H9 (cell line): ENCODE data around the gene LMNTD1. TPM values are rescaled to one million over a fixed set of nuclear protein-coding genes. Genes with fewer than 3 reads are reported as not detected.

ENCODE experiments used
- DNase-seq: peaks from one replicate; pipeline ENCODE4 v3.0.0-alpha.2; 2017
- H2AFZ ChIP-seq: one replicate; pipeline ENCODE4 v1.6.1; 2013; ENCODE audit warnings: mild to moderate bottlenecking, low read length, control low read depth, moderate library complexity
- H2AK5ac ChIP-seq: 2 replicates; pipeline ENCODE4 v1.6.1; 2013; ENCODE audit warnings: low read length, control low read depth, mixed read lengths; ENCODE audit not compliant: insufficient read length
- H2BK120ac ChIP-seq: one replicate; pipeline ENCODE4 v1.6.1; 2013; ENCODE audit warnings: low read depth, mild to moderate bottlenecking, low read length, control low read depth, inconsistent platforms; ENCODE audit not compliant: poor library complexity, severe bottlenecking
- H2BK12ac ChIP-seq: 2 replicates; pipeline ENCODE4 v1.6.1; 2013; ENCODE audit warnings: low read length, control low read depth, mixed read lengths, low read depth; ENCODE audit not compliant: insufficient read length
- H2BK15ac ChIP-seq: 2 replicates; pipeline ENCODE4 v1.6.1; 2013; ENCODE audit warnings: low read depth, low read length, control low read depth
- H2BK20ac ChIP-seq: one replicate; pipeline ENCODE4 v1.6.1; 2013; ENCODE audit warnings: low read depth, mild to moderate bottlenecking, low read length, control low read depth, inconsistent platforms; ENCODE audit not compliant: poor library complexity, severe bottlenecking
- H2BK5ac ChIP-seq: 2 replicates; pipeline ENCODE4 v1.6.1; 2013; ENCODE audit warnings: low read length, control low read depth, mixed read lengths; ENCODE audit not compliant: insufficient read length
- H3K14ac ChIP-seq: 2 replicates; pipeline ENCODE4 v1.6.1; 2013; ENCODE audit warnings: low read length, control low read depth; ENCODE audit not compliant: insufficient read depth
- H3K18ac ChIP-seq: 2 replicates; pipeline ENCODE4 v1.6.1; 2013; ENCODE audit warnings: low read depth, mild to moderate bottlenecking, mixed read lengths, low read length, control low read depth; ENCODE audit not compliant: insufficient read length
- H3K23ac ChIP-seq: 2 replicates; pipeline ENCODE4 v1.6.1; 2013; ENCODE audit warnings: low read length, control low read depth, mixed read lengths, low read depth; ENCODE audit not compliant: insufficient read length
- H3K23me2 ChIP-seq: 2 replicates; pipeline ENCODE4 v1.6.1; 2013; ENCODE audit warnings: low read depth, mild to moderate bottlenecking, mixed read lengths, low read length, control low read depth; ENCODE audit not compliant: insufficient read length, poor library complexity, severe bottlenecking
- H3K27ac ChIP-seq: 2 replicates; pipeline ENCODE4 v1.5.1; 2013; ENCODE audit warnings: low read length, control low read depth, mixed read lengths, low read depth; ENCODE audit not compliant: insufficient read length
- H3K27me3 ChIP-seq: 2 replicates; pipeline ENCODE4 v1.6.1; 2013; ENCODE audit warnings: low read length, control low read depth, inconsistent platforms; ENCODE audit not compliant: insufficient read depth
- H3K4ac ChIP-seq: 2 replicates; pipeline ENCODE4 v1.6.1; 2013; ENCODE audit warnings: low read depth, mild to moderate bottlenecking, control low read depth, inconsistent platforms, low read length, moderate library complexity
- H3K4me1 ChIP-seq: 2 replicates; pipeline ENCODE4 v1.6.1; 2013; ENCODE audit warnings: low read length, control low read depth, inconsistent platforms; ENCODE audit not compliant: insufficient read depth
- H3K4me2 ChIP-seq: 2 replicates; pipeline ENCODE4 v1.6.1; 2013; ENCODE audit warnings: low read length, control low read depth, mixed read lengths; ENCODE audit not compliant: insufficient read length, insufficient read depth
- H3K56ac ChIP-seq: 2 replicates; pipeline ENCODE4 v1.6.1; 2013; ENCODE audit warnings: low read depth, mild to moderate bottlenecking, mixed read lengths, low read length, control low read depth; ENCODE audit not compliant: insufficient read length
- H3K79me1 ChIP-seq: 2 replicates; pipeline ENCODE4 v1.6.1; 2013; ENCODE audit warnings: low read depth, mild to moderate bottlenecking, moderate library complexity, low read length, control low read depth, inconsistent platforms; ENCODE audit not compliant: insufficient read depth, poor library complexity, severe bottlenecking
- H3K79me2 ChIP-seq: 2 replicates; pipeline ENCODE4 v1.6.1; 2013; ENCODE audit warnings: low read length, control low read depth, inconsistent platforms; ENCODE audit not compliant: insufficient read depth
- H3K9ac ChIP-seq: 2 replicates; pipeline ENCODE4 v1.6.1; 2013; ENCODE audit warnings: low read length, control low read depth, mixed read lengths; ENCODE audit not compliant: insufficient read length; ENCODE audit errors: extremely low read depth
- H3K9me3 ChIP-seq: one replicate; pipeline ENCODE4 v1.6.1; 2013; ENCODE audit warnings: low read depth, low read length, inconsistent platforms; ENCODE audit not compliant: control insufficient read depth
- H3T11ph ChIP-seq: one replicate; pipeline ENCODE4 v1.6.1; 2013; ENCODE audit warnings: mild to moderate bottlenecking, low read length, control low read depth, inconsistent platforms
- H4K20me1 ChIP-seq: one replicate; pipeline ENCODE4 v1.6.1; 2013; ENCODE audit not compliant: control insufficient read depth, insufficient read length, insufficient read depth
- H4K5ac ChIP-seq: 2 replicates; pipeline ENCODE4 v1.6.1; 2013; ENCODE audit warnings: low read depth, mild to moderate bottlenecking, mixed read lengths, low read length, control low read depth; ENCODE audit not compliant: insufficient read length
- H4K8ac ChIP-seq: replicated peaks from 2 replicates; pipeline ENCODE4 v1.6.1; 2013; ENCODE audit warnings: low read length, control low read depth, mixed read lengths, low read depth; ENCODE audit not compliant: insufficient read length
- H4K91ac ChIP-seq: 2 replicates; pipeline ENCODE4 v1.6.1; 2013; ENCODE audit warnings: low read depth, mild to moderate bottlenecking, moderate library complexity, mixed read lengths, low read length, control low read depth; ENCODE audit not compliant: insufficient read length
- H3K27ac Mint-ChIP-seq, 3 experiments: 2 replicates in 2 of 3; 3 replicates in 1 of 3; pipeline ENCODE4 v1.8.0; 2020 to 2021; ENCODE audit warnings: mixed read lengths in 3 of 3, mild to moderate bottlenecking in 1 of 3, moderate library complexity in 1 of 3
- H3K27me3 Mint-ChIP-seq: 2 replicates; pipeline ENCODE4 v1.8.0; 2021; ENCODE audit warnings: low read depth, mild to moderate bottlenecking, moderate library complexity, mixed read lengths
- H3K36me3 Mint-ChIP-seq, 3 experiments: 2 replicates in 2 of 3; 3 replicates in 1 of 3; pipeline ENCODE4 v1.8.0; 2020 to 2021; ENCODE audit warnings: low read depth in 3 of 3, mixed read lengths in 3 of 3; ENCODE audit not compliant: insufficient read depth in 1 of 3
- H3K4me1 Mint-ChIP-seq, 2 experiments: 2 replicates each; pipeline ENCODE4 v1.8.0; 2020; ENCODE audit warnings: mixed read lengths in 2 of 2
- H3K4me3 Mint-ChIP-seq, 2 experiments: 2 replicates in 1 of 2; 3 replicates in 1 of 2; pipeline ENCODE4 v1.8.0; 2020 to 2021; ENCODE audit warnings: mild to moderate bottlenecking in 2 of 2, mixed read lengths in 2 of 2, moderate library complexity in 1 of 2
- H3K9me3 Mint-ChIP-seq, 2 experiments: 2 replicates in 1 of 2; 3 replicates in 1 of 2; pipeline ENCODE4 v1.8.0; 2020; ENCODE audit warnings: mild to moderate bottlenecking in 2 of 2, mixed read lengths in 2 of 2, moderate library complexity in 1 of 2
- WGBS: extraction: QIAGEN DNeasy Blood & Tissue Kit; methylation state at CpG from one replicate; pipeline ENCODE4 v1.1.7; 2013; ENCODE audit warnings: missing lambda C conversion rate, low lambda C conversion rate, mixed read lengths; ENCODE audit not compliant: insufficient read length; ENCODE audit errors: extremely low coverage; 5-methylcytosine and 5-hydroxymethylcytosine counted together
- total RNA-seq: library from RNA; stranded (reverse); gene quantifications from 2 replicates; pipeline ENCODE4 v1.2.1, GENCODE V29; 2021
- TF ChIP-seq, protein P1 (sequence below): fragments of 200-600 bp; sonication (generic); conservative IDR thresholded peaks from 3 replicates; pipeline ENCODE4 v1.8.0; 2021; ENCODE audit warnings: antibody characterized with exemption, mild to moderate bottlenecking

Gene LMNTD1
- total RNA-seq, 1 experiment from 2014 or later: not detected

DNA sequence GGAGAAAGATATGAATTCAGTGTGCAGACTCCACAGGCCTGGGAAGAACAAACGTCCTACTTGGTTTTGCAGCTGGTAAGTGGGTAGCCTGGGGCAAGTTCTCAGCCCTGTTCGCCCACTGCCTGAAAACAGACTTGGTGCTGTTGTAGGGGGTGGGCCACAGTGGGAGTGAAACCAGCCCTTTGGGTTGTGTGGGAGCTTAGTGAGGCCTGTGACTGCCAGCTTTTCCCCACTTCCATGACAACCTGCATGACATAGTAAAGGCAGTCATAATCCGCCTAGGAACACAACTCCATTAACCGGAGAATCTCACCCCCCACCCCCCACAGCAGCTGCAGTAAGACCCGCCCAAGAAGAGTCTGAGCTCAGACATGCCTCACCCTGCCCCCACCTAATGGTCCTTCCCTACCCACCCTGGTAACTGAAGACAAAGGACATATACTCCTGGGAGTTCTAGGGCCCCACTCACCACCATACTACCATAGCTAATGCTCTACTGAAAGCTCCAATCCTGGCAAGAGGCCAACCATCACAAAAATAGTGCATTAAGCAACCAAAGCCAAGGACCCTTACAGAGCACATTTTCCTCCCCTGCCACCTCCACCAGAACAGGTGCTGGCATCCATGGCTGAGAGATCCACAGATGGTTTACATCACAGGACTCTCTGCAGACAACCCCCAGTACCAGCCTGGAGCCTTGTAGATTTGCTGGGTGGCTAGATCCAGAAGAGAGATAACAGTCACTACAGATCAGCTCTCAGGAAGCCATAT is 39.8 kb upstream of the LMNTD1 start:
- Mint-ChIP-seq H3K36me3 (peaks cover 0 to 6% (median 1%) of the 10 kb centered on the region in 3 experiments; a peak in 3 of 7 replicates), H3K4me1 (no peaks in the 10 kb centered on the region), H3K27ac (no peak overlapping the region), H3K9me3 (peaks cover 3 to 4% of the 10 kb centered on the region in 2 experiments; a peak in 3 of 5 replicates), H3K27me3 (no peaks in the 10 kb centered on the region), H3K4me3 (no peak overlapping the region)
- H3K23me2 ChIP-seq: no peaks in the 10 kb centered on the region
- TF ChIP-seq, protein P1, sequence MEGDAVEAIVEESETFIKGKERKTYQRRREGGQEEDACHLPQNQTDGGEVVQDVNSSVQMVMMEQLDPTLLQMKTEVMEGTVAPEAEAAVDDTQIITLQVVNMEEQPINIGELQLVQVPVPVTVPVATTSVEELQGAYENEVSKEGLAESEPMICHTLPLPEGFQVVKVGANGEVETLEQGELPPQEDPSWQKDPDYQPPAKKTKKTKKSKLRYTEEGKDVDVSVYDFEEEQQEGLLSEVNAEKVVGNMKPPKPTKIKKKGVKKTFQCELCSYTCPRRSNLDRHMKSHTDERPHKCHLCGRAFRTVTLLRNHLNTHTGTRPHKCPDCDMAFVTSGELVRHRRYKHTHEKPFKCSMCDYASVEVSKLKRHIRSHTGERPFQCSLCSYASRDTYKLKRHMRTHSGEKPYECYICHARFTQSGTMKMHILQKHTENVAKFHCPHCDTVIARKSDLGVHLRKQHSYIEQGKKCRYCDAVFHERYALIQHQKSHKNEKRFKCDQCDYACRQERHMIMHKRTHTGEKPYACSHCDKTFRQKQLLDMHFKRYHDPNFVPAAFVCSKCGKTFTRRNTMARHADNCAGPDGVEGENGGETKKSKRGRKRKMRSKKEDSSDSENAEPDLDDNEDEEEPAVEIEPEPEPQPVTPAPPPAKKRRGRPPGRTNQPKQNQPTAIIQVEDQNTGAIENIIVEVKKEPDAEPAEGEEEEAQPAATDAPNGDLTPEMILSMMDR: no peak
- no peak overlapping the region for H4K91ac ChIP-seq
- no peak overlapping the region for H3K4ac ChIP-seq
- no peak overlapping the region for H4K5ac ChIP-seq
- no peak overlapping the region for H3K27ac ChIP-seq
- H2BK5ac ChIP-seq: no peak overlapping the region
- H3K4me1 ChIP-seq: no peaks in the 10 kb centered on the region
- no peak overlapping the region for H2AFZ ChIP-seq
- no peak overlapping the region for H2BK12ac ChIP-seq
- no peak overlapping the region for H3T11ph ChIP-seq
- DNase-seq: no peak
- no peaks in the 10 kb centered on the region for H3K27me3 ChIP-seq
- H2AK5ac ChIP-seq: no peak overlapping the region
- H3K56ac ChIP-seq: no peak overlapping the region
- no peak overlapping the region for H3K14ac ChIP-seq
- H3K79me1 ChIP-seq: no peaks in the 10 kb centered on the region
- no peak overlapping the region for H2BK120ac ChIP-seq
- no peaks in the 10 kb centered on the region for H4K20me1 ChIP-seq
- no peak overlapping the region for H3K23ac ChIP-seq
- H3K79me2 ChIP-seq: no peaks in the 10 kb centered on the region
- no peak overlapping the region for H3K18ac ChIP-seq
- no peaks in the 10 kb centered on the region for H3K9me3 ChIP-seq
- no peak overlapping the region for H3K4me2 ChIP-seq
- no CpG with 5 or more reads among the region's 5 CpGs for WGBS
- no peak overlapping the region for H4K8ac ChIP-seq
- H2BK15ac ChIP-seq: no peak overlapping the region
- H2BK20ac ChIP-seq: no peak overlapping the region
- H3K9ac ChIP-seq: no peak overlapping the region
